ENCODE measurements around the gene BARX2. TPM values are rescaled to one million over a fixed set of nuclear protein-coding genes. Genes with fewer than 3 reads are reported as not detected.

The BARX2 gene
- total RNA-seq, 1 experiment from 2014 or later = 0.12 TPM

DNA sequence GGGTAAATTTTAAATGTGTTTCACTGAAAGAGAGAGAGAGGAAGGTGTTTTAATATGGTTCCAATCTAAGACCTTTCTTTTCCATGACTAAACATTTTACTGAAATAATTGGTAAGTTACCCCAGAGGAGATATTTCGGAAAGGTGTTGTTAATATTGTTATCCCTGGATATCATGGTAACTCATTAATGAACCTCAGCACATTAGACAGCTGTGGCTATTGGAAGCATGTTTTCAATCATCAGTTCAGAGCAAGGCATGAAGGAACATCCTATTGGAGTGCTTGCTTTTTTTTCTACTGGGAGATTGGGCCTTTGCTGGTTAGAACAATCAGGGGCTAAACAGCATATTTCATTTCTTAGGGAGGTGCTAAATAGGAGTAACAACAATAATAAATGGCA lies 11.8 kb downstream of the BARX2 start (continued):
- TF ChIP-seq, protein P1, sequence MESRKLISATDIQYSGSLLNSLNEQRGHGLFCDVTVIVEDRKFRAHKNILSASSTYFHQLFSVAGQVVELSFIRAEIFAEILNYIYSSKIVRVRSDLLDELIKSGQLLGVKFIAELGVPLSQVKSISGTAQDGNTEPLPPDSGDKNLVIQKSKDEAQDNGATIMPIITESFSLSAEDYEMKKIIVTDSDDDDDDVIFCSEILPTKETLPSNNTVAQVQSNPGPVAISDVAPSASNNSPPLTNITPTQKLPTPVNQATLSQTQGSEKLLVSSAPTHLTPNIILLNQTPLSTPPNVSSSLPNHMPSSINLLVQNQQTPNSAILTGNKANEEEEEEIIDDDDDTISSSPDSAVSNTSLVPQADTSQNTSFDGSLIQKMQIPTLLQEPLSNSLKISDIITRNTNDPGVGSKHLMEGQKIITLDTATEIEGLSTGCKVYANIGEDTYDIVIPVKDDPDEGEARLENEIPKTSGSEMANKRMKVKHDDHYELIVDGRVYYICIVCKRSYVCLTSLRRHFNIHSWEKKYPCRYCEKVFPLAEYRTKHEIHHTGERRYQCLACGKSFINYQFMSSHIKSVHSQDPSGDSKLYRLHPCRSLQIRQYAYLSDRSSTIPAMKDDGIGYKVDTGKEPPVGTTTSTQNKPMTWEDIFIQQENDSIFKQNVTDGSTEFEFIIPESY (IDR thresholded peaks at IDR 0.05; ENCODE audit: extremely low read depth, insufficient replicate concordance, low read length) = no peak
- TF ChIP-seq ZNF274 (IDR thresholded peaks at IDR 0.05; ENCODE audit: low read depth, low read length) (no peak), ZFX (IDR thresholded peaks at IDR 0.05) (no peak)
- TF ChIP-seq, protein P2, sequence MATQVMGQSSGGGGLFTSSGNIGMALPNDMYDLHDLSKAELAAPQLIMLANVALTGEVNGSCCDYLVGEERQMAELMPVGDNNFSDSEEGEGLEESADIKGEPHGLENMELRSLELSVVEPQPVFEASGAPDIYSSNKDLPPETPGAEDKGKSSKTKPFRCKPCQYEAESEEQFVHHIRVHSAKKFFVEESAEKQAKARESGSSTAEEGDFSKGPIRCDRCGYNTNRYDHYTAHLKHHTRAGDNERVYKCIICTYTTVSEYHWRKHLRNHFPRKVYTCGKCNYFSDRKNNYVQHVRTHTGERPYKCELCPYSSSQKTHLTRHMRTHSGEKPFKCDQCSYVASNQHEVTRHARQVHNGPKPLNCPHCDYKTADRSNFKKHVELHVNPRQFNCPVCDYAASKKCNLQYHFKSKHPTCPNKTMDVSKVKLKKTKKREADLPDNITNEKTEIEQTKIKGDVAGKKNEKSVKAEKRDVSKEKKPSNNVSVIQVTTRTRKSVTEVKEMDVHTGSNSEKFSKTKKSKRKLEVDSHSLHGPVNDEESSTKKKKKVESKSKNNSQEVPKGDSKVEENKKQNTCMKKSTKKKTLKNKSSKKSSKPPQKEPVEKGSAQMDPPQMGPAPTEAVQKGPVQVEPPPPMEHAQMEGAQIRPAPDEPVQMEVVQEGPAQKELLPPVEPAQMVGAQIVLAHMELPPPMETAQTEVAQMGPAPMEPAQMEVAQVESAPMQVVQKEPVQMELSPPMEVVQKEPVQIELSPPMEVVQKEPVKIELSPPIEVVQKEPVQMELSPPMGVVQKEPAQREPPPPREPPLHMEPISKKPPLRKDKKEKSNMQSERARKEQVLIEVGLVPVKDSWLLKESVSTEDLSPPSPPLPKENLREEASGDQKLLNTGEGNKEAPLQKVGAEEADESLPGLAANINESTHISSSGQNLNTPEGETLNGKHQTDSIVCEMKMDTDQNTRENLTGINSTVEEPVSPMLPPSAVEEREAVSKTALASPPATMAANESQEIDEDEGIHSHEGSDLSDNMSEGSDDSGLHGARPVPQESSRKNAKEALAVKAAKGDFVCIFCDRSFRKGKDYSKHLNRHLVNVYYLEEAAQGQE (IDR thresholded peaks at IDR 0.05; ENCODE audit: low read depth) = no peak

DNA sequence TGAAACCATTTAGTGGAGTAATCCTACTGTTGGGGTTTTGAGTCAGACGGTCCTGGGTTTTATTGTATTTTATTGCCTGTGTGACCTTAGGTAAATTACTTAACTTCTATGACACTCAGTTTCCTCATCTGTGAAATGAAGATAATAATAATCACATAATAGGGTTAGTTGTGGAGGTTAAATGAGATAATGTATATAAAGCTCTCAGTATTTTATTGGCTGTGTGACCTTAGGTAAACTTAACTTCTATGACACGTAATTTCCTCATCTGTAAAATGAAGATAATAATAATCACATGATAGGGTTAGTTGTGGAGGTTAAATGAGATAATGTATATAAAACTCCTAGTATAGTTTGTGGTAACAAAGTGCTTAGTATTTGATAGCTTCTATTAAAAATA lies 13.2 kb downstream of the BARX2 start:
- CTCF ChIA-PET = no interaction called here
- no peak overlapping the region for H2AFZ ChIP-seq (ENCODE audit: low read depth, low read length, poor library complexity, severe bottlenecking)
- H4K20me1 ChIP-seq (ENCODE audit: insufficient read depth) = no peaks in the 10 kb centered on the region
- no peaks in the 10 kb centered on the region for H3K79me2 ChIP-seq (ENCODE audit: insufficient read depth, low read length)
- DNase-seq (ENCODE audit: low read depth, low spot score) (no peak), ATAC-seq (no peak)
- RAD21 ChIA-PET (ENCODE audit: low non-redundant PET in 1 of 2, low total read pairs in 2 of 2, uncharacterized antibody in 2 of 2, unreplicated experiment in 2 of 2) = no interaction called here
- POLR2A ChIA-PET = interaction anchor here (0.9 kb wide), 1 partner anchor 8 kb away, joined by 3 read pairs; no protein-coding TSS in a partner anchor
- intact Hi-C loops (cut with micrococcal nuclease) = no loop called here
- no peak overlapping the region for H3K4me3 ChIP-seq (replicated peaks in 1 of 2; ENCODE audit: low read depth in 1 of 2, low read length in 2 of 2)
- TF ChIP-seq, protein P3, sequence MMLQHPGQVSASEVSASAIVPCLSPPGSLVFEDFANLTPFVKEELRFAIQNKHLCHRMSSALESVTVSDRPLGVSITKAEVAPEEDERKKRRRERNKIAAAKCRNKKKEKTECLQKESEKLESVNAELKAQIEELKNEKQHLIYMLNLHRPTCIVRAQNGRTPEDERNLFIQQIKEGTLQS (IDR thresholded peaks at IDR 0.05) = no peak
- no peak for TF ChIP-seq TCF7L2 (IDR thresholded peaks at IDR 0.05; ENCODE audit: borderline replicate concordance, extremely low read depth, insufficient read depth, insufficient read length)
- TF ChIP-seq SRF (IDR thresholded peaks at IDR 0.05; ENCODE audit: low read depth) = no peak
- TF ChIP-seq ZNF274 (IDR thresholded peaks at IDR 0.05; ENCODE audit: low read depth, low read length) = no peak
- no peak for TF ChIP-seq EGR1 (IDR thresholded peaks at IDR 0.05; ENCODE audit: low read depth)
- no peaks in the 10 kb centered on the region for H3K9me3 ChIP-seq (ENCODE audit: control insufficient read depth in 1 of 2, insufficient read depth in 1 of 2, low read depth in 1 of 2, low read length in 2 of 2)
- H3K27ac ChIP-seq (ENCODE audit: low read depth, low read length) = no peak overlapping the region
- H3K4me1 ChIP-seq (ENCODE audit: control insufficient read depth in 1 of 2, insufficient read depth in 2 of 2, low read length in 2 of 2) = no peaks in the 10 kb centered on the region
- H3K9me2 ChIP-seq (ENCODE audit: insufficient read depth) = no peaks in the 10 kb centered on the region
- peaks cover 11% of the 10 kb centered on the region for H3K27me3 ChIP-seq (ENCODE audit: insufficient read depth, low read length)
- BruUV-seq (replicated peaks) = no TSS peak
- no peaks in the 10 kb centered on the region for H3K36me3 ChIP-seq (ENCODE audit: control insufficient read depth in 1 of 2, insufficient read depth in 2 of 2, low read length in 2 of 2)
- H3K9ac ChIP-seq (ENCODE audit: low read length) = no peak overlapping the region
- H3K4me2 ChIP-seq (ENCODE audit: low read length) = no peak overlapping the region
